Right lobe of liver (tissue), 6 donors: Measurements from ENCODE around the gene COA8. TPM values are rescaled to one million over a fixed set of nuclear protein-coding genes. Genes with fewer than 3 reads are reported as not detected.

Experiments
- ATAC-seq, 4 donors: fragments of 200-7000 bp; cut with Tn5 transposase; one replicate each; pipeline ENCODE4 v1.9.1; 2020; ENCODE audit warnings: mild to moderate bottlenecking in 4 of 4, moderate library complexity in 4 of 4
- DNase-seq, 3 donors: peaks; one replicate each; pipeline ENCODE4 v3.0.0-alpha.2; 2020
- H3K27ac ChIP-seq, 3 donors: fragments of 200-600 bp; one replicate each; pipeline ENCODE4 v1.8.0; 2022
- H3K27me3 ChIP-seq, 2 donors: fragments of 200-600 bp; one replicate each; pipeline ENCODE4 v1.8.0; 2022
- H3K36me3 ChIP-seq, 4 donors: fragments of 200-600 bp; sonication (generic) in 1 of 4; one replicate each; pipeline versions ENCODE4 v1.5.1 to v1.8.0; 2017 to 2022; ENCODE audit warnings: control low read depth in 1 of 4
- H3K4me1 ChIP-seq, 4 donors: fragments of 200-600 bp; sonication (generic) in 1 of 4; one replicate each; pipeline versions ENCODE4 v1.5.1 to v1.8.0; 2017 to 2022; ENCODE audit warnings: control low read depth in 1 of 4
- H3K4me3 ChIP-seq, 3 donors: fragments of 200-600 bp; one replicate each; pipeline ENCODE4 v1.8.0; 2022
- H3K9me3 ChIP-seq, 4 donors: fragments of 200-600 bp; sonication (generic) in 1 of 4; one replicate each; pipeline versions ENCODE4 v1.5.1 to v1.8.0; 2017 to 2022; ENCODE audit warnings: control low read depth in 1 of 4
- CTCF ChIP-seq, 4 donors: fragments of 200-600 bp in 3 of 4; fragments of 450-650 bp in 1 of 4; IDR thresholded peaks; one replicate each; pipeline versions ENCODE4 v1.5.1 to v1.8.0; 2016 to 2022; ENCODE audit warnings: antibody characterized with exemption in 4 of 4, mild to moderate bottlenecking in 2 of 4
- POLR2A ChIP-seq: fragments of 450-650 bp; IDR thresholded peaks from one replicate; pipeline ENCODE4 v1.6.1; 2017; ENCODE audit warnings: antibody characterized with exemption, mild to moderate bottlenecking
- WGBS: methylation state at CpG from one replicate; pipeline ENCODE4 v1.1.6; 2018; ENCODE audit warnings: low coverage, low lambda C conversion rate; ENCODE audit not compliant: insufficient coverage; ENCODE audit errors: missing lambda C conversion rate; 5-methylcytosine and 5-hydroxymethylcytosine counted together
- intact Hi-C, 2 donors: fragments of 100-400 bp; cut with DNase I; formaldehyde crosslinking; loops; one replicate each; pipeline versions ENCODE4 v1.11.2 to v1.14.1; 2022
- total RNA-seq, 6 experiments: library from RNA; depleted of rRNA in 2 of 6; stranded (reverse); fragments of >200 nt in 2 of 6; fragmentation: NEBNext Ultra II Directional in 3 of 6; extraction: Animal tissue kit (Norgen Biotek cat#: 25700) in 3 of 6; gene quantifications; one replicate each; pipeline versions ENCODE4 v1.1.0 to v1.2.4, GENCODE V29; 2016 to 2023
- donor health status: DM: no; HTN: yes; CAD: no.
- donor health status: DM: no; HTN: no; CAD: no.
- donor health status: DM: no; HTN: no; CAD: no.
- donor health status: DM: no; HTN: yes; CAD: no.
- donor health status: DM: no; HTN: yes; CAD: no.

Gene COA8
- total RNA-seq, 6 experiments from 2014 or later = 7.5 to 17.7 (median 14.9) TPM

GRCh38 chr14:103621860-103622259 lies 59.1 kb downstream of the COA8 start:
- TF ChIP-seq CTCF (IDR thresholded peaks at IDR 0.05) (no peak), POLR2A (no peak)
- no peak for ATAC-seq
- Histone ChIP-seq H3K9me3 (no peaks in the 10 kb centered on the region), H3K36me3 (no peaks in the 10 kb centered on the region), H3K4me3 (no peak overlapping the region), H3K4me1 (no peaks in the 10 kb centered on the region), H3K27me3 (no peaks in the 10 kb centered on the region), H3K27ac (no peak overlapping the region)
- 86% methylated on average over 5 of the region's 5 CpGs for WGBS
- no peak for DNase-seq
- intact Hi-C loops = loop anchor here in 1 of 2 donors (10.0 kb wide), 1 partner anchor 47 kb away; no protein-coding TSS in a partner anchor

- intact Hi-C loops = loop anchor here in 1 of 2 donors (10.0 kb wide), 1 partner anchor 49 kb away; no protein-coding TSS in a partner anchor
- no peaks in the 10 kb centered on the region for H3K36me3 ChIP-seq
- no peak for DNase-seq
Observed at GRCh38 chr14:103623308-103623707, 60.5 kb downstream of the COA8 start.

GRCh38 chr14:103623883-103624482 lies 61.2 kb downstream of the COA8 start:
- ATAC-seq (peak in 1 of 4 donors; percentile 36), DNase-seq (peak in 1 of 3 donors; percentile 33)
- no peak overlapping the region for H3K4me3 ChIP-seq
- intact Hi-C loops = loop anchor here in 1 of 2 donors (10.0 kb wide), 1 partner anchor 49 kb away; no protein-coding TSS in a partner anchor
- no peaks in the 10 kb centered on the region for H3K36me3 ChIP-seq
- H3K9me3 ChIP-seq = no peaks in the 10 kb centered on the region
- peaks cover 0 to 7% (median 0%) of the 10 kb centered on the region in 4 donors for H3K4me1 ChIP-seq
- 65% methylated on average over 13 of the region's 16 CpGs for WGBS
- no peak for TF ChIP-seq CTCF (IDR thresholded peaks at IDR 0.05)
- TF ChIP-seq POLR2A = no peak
- H3K27me3 ChIP-seq = no peaks in the 10 kb centered on the region
- no peak overlapping the region for H3K27ac ChIP-seq

More at GRCh38 chr14:103623308-103623707, 60.5 kb downstream of the COA8 start:
- ATAC-seq = no peak
- H3K27ac ChIP-seq = no peak overlapping the region
- H3K27me3 ChIP-seq = no peaks in the 10 kb centered on the region
- 78% methylated on average over 4 of the region's 4 CpGs for WGBS
- TF ChIP-seq CTCF (IDR thresholded peaks at IDR 0.05) = no peak
- no peak for TF ChIP-seq POLR2A
- no peaks in the 10 kb centered on the region for H3K9me3 ChIP-seq
- H3K4me1 ChIP-seq = peaks cover 0 to 5% (median 0%) of the 10 kb centered on the region in 4 donors
- H3K4me3 ChIP-seq = no peak overlapping the region

GRCh38 chr14:103624860-103625259 lies 62.1 kb downstream of the COA8 start:
- H3K9me3 ChIP-seq = no peaks in the 10 kb centered on the region
- peak in 2 of 3 donors; percentile 43 to 58 for DNase-seq
- TF ChIP-seq CTCF (IDR thresholded peaks at IDR 0.05) (no peak), POLR2A (no peak)
- intact Hi-C loops = loop anchor here in 1 of 2 donors (10.0 kb wide), 1 partner anchor 50 kb away; no protein-coding TSS in a partner anchor
- no peaks in the 10 kb centered on the region for H3K27me3 ChIP-seq
- peak in 2 of 4 donors; percentile 4 to 5 for ATAC-seq
- no peaks in the 10 kb centered on the region for H3K36me3 ChIP-seq
- 45% methylated on average over 3 of the region's 10 CpGs for WGBS
- H3K4me1 ChIP-seq = peaks cover 0 to 8% (median under 1%) of the 10 kb centered on the region in 4 donors
- no peak overlapping the region for H3K4me3 ChIP-seq
- H3K27ac ChIP-seq = no peak overlapping the region
